ENCODE results near the gene ABI2. TPM values are rescaled to one million over a fixed set of nuclear protein-coding genes. Genes with fewer than 3 reads are reported as not detected.

Gene ABI2
- total RNA-seq, 1 donor from 2014 or later, result 111 TPM

DNA sequence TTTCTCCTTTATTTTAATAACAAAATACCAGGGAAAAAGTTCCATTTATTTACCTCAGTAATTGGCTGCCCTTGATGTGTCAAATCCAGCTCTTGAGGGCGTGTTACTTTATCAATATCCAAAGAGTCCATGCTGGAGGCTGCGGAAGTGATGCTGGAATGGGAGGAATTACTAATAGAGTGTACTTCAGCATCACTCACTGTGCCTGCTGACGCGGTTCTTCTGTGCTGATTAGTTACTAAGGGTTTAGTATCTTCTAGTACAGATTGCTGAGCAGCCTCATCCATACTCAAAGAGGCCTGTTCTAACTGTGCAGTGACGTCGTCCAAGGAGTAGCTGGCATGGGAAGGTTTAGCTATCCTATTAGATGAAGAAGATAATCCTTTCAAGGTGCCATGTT lies 161.3 kb downstream of the ABI2 start:
- H3K27ac Mint-ChIP-seq, result no peak overlapping the region
- peaks cover 6% of the 10 kb centered on the region for H3K36me3 Mint-ChIP-seq (ENCODE audit: insufficient read depth)
- H3K9me3 Mint-ChIP-seq (ENCODE audit: low read depth), result no peaks in the 10 kb centered on the region
- no peak for DNase-seq (ENCODE audit: low spot score, unreplicated experiment)
- H3K4me1 Mint-ChIP-seq (ENCODE audit: low read depth), result no peaks in the 10 kb centered on the region
- H3K27me3 Mint-ChIP-seq, result no peaks in the 10 kb centered on the region
- H3K4me3 Mint-ChIP-seq (ENCODE audit: low read depth), result no peak overlapping the region
- TF ChIP-seq, protein P1, sequence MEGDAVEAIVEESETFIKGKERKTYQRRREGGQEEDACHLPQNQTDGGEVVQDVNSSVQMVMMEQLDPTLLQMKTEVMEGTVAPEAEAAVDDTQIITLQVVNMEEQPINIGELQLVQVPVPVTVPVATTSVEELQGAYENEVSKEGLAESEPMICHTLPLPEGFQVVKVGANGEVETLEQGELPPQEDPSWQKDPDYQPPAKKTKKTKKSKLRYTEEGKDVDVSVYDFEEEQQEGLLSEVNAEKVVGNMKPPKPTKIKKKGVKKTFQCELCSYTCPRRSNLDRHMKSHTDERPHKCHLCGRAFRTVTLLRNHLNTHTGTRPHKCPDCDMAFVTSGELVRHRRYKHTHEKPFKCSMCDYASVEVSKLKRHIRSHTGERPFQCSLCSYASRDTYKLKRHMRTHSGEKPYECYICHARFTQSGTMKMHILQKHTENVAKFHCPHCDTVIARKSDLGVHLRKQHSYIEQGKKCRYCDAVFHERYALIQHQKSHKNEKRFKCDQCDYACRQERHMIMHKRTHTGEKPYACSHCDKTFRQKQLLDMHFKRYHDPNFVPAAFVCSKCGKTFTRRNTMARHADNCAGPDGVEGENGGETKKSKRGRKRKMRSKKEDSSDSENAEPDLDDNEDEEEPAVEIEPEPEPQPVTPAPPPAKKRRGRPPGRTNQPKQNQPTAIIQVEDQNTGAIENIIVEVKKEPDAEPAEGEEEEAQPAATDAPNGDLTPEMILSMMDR (IDR thresholded peaks at IDR 0.05; ENCODE audit: unreplicated experiment), result no peak

DNA sequence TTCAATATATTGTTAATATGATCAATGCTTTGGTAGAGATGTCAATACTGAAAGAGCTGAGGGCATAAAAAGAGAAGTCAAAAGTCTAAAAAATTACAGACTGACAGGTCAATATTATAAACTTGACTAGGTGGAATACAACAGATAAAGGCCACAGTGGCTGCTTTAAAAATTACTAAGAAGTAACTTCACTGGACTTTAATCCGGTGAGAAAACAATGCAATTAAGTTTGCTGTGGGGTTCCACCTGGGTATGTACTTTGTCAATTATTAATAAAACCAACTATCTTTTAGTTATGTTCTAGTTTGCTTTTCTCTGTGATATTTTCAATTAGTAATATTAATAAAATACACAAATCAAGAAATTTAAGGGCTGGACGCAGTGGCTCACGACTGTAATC lies 162.2 kb downstream of the ABI2 start:
- Mint-ChIP-seq H3K4me3 (ENCODE audit: low read depth) (no peak overlapping the region), H3K4me1 (ENCODE audit: low read depth) (no peaks in the 10 kb centered on the region), H3K27me3 (no peaks in the 10 kb centered on the region), H3K36me3 (ENCODE audit: insufficient read depth) (peaks cover 7% of the 10 kb centered on the region), H3K27ac (no peak overlapping the region), H3K9me3 (ENCODE audit: low read depth) (no peaks in the 10 kb centered on the region)
- DNase-seq (ENCODE audit: low spot score, unreplicated experiment), result no peak
- TF ChIP-seq, protein P1 (IDR thresholded peaks at IDR 0.05; ENCODE audit: unreplicated experiment), result no peak

DNA sequence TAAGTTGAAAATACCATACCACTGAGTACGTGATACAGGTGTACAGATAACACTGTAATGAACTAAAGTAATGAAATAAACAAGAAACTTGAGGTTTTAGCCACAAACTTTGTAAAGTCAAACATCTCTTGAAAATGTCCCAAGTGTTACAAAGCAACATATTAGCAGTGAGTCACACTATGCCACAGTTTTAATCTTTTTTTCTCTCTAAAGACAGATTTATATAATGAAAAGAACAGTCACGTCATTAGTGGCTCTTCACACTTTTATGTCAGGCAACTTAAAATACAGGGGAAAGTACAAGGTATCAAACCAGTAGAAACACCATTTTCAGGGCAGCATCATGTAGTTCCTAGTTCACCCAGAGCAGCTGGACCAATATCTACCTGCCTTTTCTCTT lies 164.8 kb downstream of the ABI2 start:
- TF ChIP-seq, protein P1 (IDR thresholded peaks at IDR 0.05; ENCODE audit: unreplicated experiment), result no peak
- no peak overlapping the region for H3K27ac Mint-ChIP-seq
- no peaks in the 10 kb centered on the region for H3K9me3 Mint-ChIP-seq (ENCODE audit: low read depth)

More for the DNA sequence above, 164.8 kb downstream of the ABI2 start:
- no peak for DNase-seq (ENCODE audit: low spot score, unreplicated experiment)
- Mint-ChIP-seq H3K27me3 (no peaks in the 10 kb centered on the region), H3K4me3 (ENCODE audit: low read depth) (no peak overlapping the region), H3K4me1 (ENCODE audit: low read depth) (no peaks in the 10 kb centered on the region), H3K36me3 (ENCODE audit: insufficient read depth) (peaks cover 5% of the 10 kb centered on the region)

Other genes starting within 250 kb of the ABI2 start
- gene CYP20A1, start 89.4 kb upstream of the ABI2 start, total RNA-seq, result 25.1 and 25.4 TPM in 2 replicates
- 19.9 and 21.7 TPM in 2 replicates for gene RAPH1, start 206.9 kb downstream of the ABI2 start, total RNA-seq

Measured in progenitor cell of endocrine pancreas (in vitro differentiated cells).